Adrenal gland (tissue), 12 donors: ENCODE measurements around the gene THADA. TPM values are rescaled to one million over a fixed set of nuclear protein-coding genes. Genes with fewer than 3 reads are reported as not detected.

Experiments
- DNase-seq, 7 donors: peaks; one replicate each; pipeline ENCODE4 v3.0.0-alpha.2; 2019 to 2020
- H3K27ac ChIP-seq, 5 donors: fragments of 200-600 bp; sonication (generic) in 4 of 5; 1 replicate in 3 of 5; 2 replicates in 2 of 5; pipeline versions ENCODE4 v1.5.1 to v1.8.0; 2016 to 2020; ENCODE audit warnings: mild to moderate bottlenecking in 1 of 5
- H3K27me3 ChIP-seq: fragments of 200-600 bp; 2 replicates; pipeline ENCODE4 v1.8.0; 2021
- H3K36me3 ChIP-seq, 2 donors: fragments of 200-600 bp; replicated peaks in 1 of 2; 1 replicate in 1 of 2; 2 replicates in 1 of 2; pipeline versions ENCODE4 v1.5.1 to v1.8.0; 2018 to 2022
- H3K4me1 ChIP-seq, 2 donors: fragments of 200-600 bp; replicated peaks in 1 of 2; 1 replicate in 1 of 2; 2 replicates in 1 of 2; pipeline versions ENCODE4 v1.5.1 to v1.8.0; 2018 to 2021
- H3K4me3 ChIP-seq, 4 donors: fragments of 200-600 bp; sonication (generic) in 3 of 4; one replicate each; pipeline ENCODE4 v1.5.1; 2016 to 2018
- H3K9me3 ChIP-seq, 3 donors: fragments of 200-600 bp; sonication (generic) in 1 of 3; replicated peaks in 1 of 3; 1 replicate in 2 of 3; 2 replicates in 1 of 3; pipeline versions ENCODE4 v1.5.1 to v1.8.0; 2016 to 2021
- CTCF ChIP-seq, 6 experiments: fragments of 450-650 bp in 4 of 6; fragments of 200-600 bp in 2 of 6; sonication (generic) in 1 of 6; IDR thresholded peaks; 1 replicate in 5 of 6; 2 replicates in 1 of 6; pipeline versions ENCODE4 v1.5.1 to v1.8.0; 2016 to 2021; ENCODE audit warnings: antibody characterized with exemption in 6 of 6, mild to moderate bottlenecking in 2 of 6, moderate library complexity in 1 of 6
- POLR2A ChIP-seq, 2 donors: fragments of 450-650 bp; IDR thresholded peaks; one replicate each; pipeline ENCODE4 v1.6.1; 2017; ENCODE audit warnings: antibody characterized with exemption in 2 of 2, mild to moderate bottlenecking in 2 of 2, moderate library complexity in 1 of 2
- WGBS, 4 donors: extraction: QIAGEN DNeasy Blood & Tissue Kit in 2 of 4; methylation state at CpG; one replicate each; pipeline versions ENCODE4 v1.1.5 to v1.1.7; 2013 to 2017; 5-methylcytosine and 5-hydroxymethylcytosine counted together
- intact Hi-C, 2 donors: fragments of 100-400 bp; cut with DNase I; formaldehyde crosslinking; loops; one replicate each; pipeline versions ENCODE4 v1.14.1 to v1.15.0; 2022 to 2023
- polyA plus RNA-seq, 3 donors: library from polyadenylated mRNA; stranded (reverse); fragments of 200-250 nt in 2 of 3; fragments of 350-450 nt in 1 of 3; fragmentation: Illumina TruSeq in 1 of 3; extraction: RNeasy Lipid Tissue Mini Kit (QIAGEN cat#74804) in 1 of 3; gene quantifications; one replicate each; pipeline ENCODE4 v1.2.3, GENCODE V29; 2013 to 2014
- total RNA-seq, 9 donors: library from RNA; depleted of rRNA in 4 of 9; stranded (reverse); fragments of >200 nt in 4 of 9; fragments of 120-200 nt in 1 of 9; fragmentation: NEBNext Ultra II Directional in 1 of 9; extraction: Animal tissue kit (Norgen Biotek cat#: 25700) in 1 of 9; gene quantifications; one replicate each; pipeline versions ENCODE4 v1.1.0 to v1.2.4, GENCODE V29; 2013 to 2023
- donor health status: healthy with polysubstance abuse.
- donor health status: Bipolar disorder and iron deficiency.
- donor health status: DM: yes; HTN: yes; CAD: no.
- donor health status: DM: no; HTN: no; CAD: no.
- donor health status: DM: no; HTN: no; CAD: no.
- donor health status: DM: yes; HTN: yes; CAD: no.

The THADA gene
- total and polyA plus RNA-seq, 12 donors, result 14.1 to 38.4 (median 25.4) TPM

GRCh38 chr2:43251171-43251731 lies 344.6 kb downstream of the THADA start:
- no peak for DNase-seq
- Histone ChIP-seq H3K36me3 (no peaks in the 10 kb centered on the region), H3K4me3 (no peak overlapping the region), H3K9me3 (no peaks in the 10 kb centered on the region), H3K27me3 (no peaks in the 10 kb centered on the region), H3K27ac (peak overlapping the region in 2 of 5 donors; percentile 59 to 73), H3K4me1 (peaks cover 0 to 18% of the 10 kb centered on the region in 2 donors)
- 63 to 78% (median 72%) methylated on average over 5 of the region's 5 CpGs for WGBS, 4 donors
- TF ChIP-seq CTCF (IDR thresholded peaks at IDR 0.05), result no peak
- intact Hi-C loops, result no loop called here

GRCh38 chr2:43250015-43250414 lies 345.8 kb downstream of the THADA start:
- DNase-seq, result no peak
- no peak overlapping the region for H3K4me3 ChIP-seq
- no peaks in the 10 kb centered on the region for H3K9me3 ChIP-seq
- peak overlapping the region in 1 of 5 donors; percentile 73 for H3K27ac ChIP-seq
- H3K4me1 ChIP-seq, result peaks cover 0 to 18% of the 10 kb centered on the region in 2 donors
- intact Hi-C loops, result no loop called here
- no peaks in the 10 kb centered on the region for H3K36me3 ChIP-seq
- 86 to 97% (median 95%) methylated on average over 2 of the region's 2 CpGs for WGBS, 4 donors
- no peaks in the 10 kb centered on the region for H3K27me3 ChIP-seq
- no peak for TF ChIP-seq POLR2A (IDR thresholded peaks at IDR 0.05)
- no peak for TF ChIP-seq CTCF (IDR thresholded peaks at IDR 0.05)

- WGBS, 4 donors, result 88 to 96% (median 92%) methylated on average over 7 of the region's 7 CpGs
Measured at GRCh38 chr2:43248621-43249020, 347.2 kb downstream of the THADA start.

GRCh38 chr2:43246641-43247040 lies 349.2 kb downstream of the THADA start:
- H3K9me3 ChIP-seq, result no peaks in the 10 kb centered on the region
- DNase-seq, result peak in 3 of 7 donors; percentile 52 to 66 (median 57)
- WGBS, 4 donors, result 70 to 80% (median 76%) methylated on average over 2 to 3 of the region's 3 CpGs

More at GRCh38 chr2:43248621-43249020, 347.2 kb downstream of the THADA start:
- DNase-seq, result no peak
- no peaks in the 10 kb centered on the region for H3K36me3 ChIP-seq
- TF ChIP-seq POLR2A (IDR thresholded peaks at IDR 0.05) (no peak), CTCF (IDR thresholded peaks at IDR 0.05) (no peak)
- no peak overlapping the region for H3K4me3 ChIP-seq
- peaks cover 0 to 18% of the 10 kb centered on the region in 2 donors for H3K4me1 ChIP-seq
- H3K27me3 ChIP-seq, result no peaks in the 10 kb centered on the region
- no peaks in the 10 kb centered on the region for H3K9me3 ChIP-seq
- intact Hi-C loops, result no loop called here
- no peak overlapping the region for H3K27ac ChIP-seq

More at GRCh38 chr2:43246641-43247040, 349.2 kb downstream of the THADA start:
- TF ChIP-seq CTCF (IDR thresholded peaks at IDR 0.05) (no peak), POLR2A (IDR thresholded peaks at IDR 0.05) (no peak)
- Histone ChIP-seq H3K4me3 (no peak overlapping the region), H3K27ac (peak overlapping the region in 2 of 5 donors; percentile 29 to 49), H3K4me1 (peaks cover 0 to 17% of the 10 kb centered on the region in 2 donors), H3K36me3 (no peaks in the 10 kb centered on the region), H3K27me3 (no peaks in the 10 kb centered on the region)
- intact Hi-C loops, result no loop called here
